Measurements from ENCODE around the gene KCNG2. TPM values are rescaled to one million over a fixed set of nuclear protein-coding genes. Genes with fewer than 3 reads are reported as not detected.

The KCNG2 gene
- total and polyA plus RNA-seq, 2 of the 8 experiments (the other 6 are each of a cell fraction or from before 2014, with no cell fraction given), result 0.19 to 0.74 TPM

DNA sequence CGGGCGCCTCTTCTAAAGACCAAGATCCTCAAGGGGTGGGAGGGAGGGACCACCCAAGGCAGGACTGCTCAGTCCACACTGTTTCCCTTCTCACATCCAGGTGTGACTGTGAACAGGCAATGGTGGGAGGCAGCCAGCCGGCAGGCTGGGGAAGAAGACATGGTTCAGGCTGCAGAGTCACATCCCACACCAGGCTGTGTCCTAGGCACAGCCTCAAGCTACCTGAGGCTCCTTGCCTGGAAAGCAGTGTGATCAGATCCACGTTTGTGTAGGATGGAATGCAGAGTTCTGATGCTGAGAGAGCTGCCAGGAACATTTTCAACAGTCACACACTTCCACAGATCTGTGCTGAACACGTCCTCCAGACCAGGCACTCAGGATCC, 137.4 kb downstream of the KCNG2 start (continued):
- TF ChIP-seq, protein P1, sequence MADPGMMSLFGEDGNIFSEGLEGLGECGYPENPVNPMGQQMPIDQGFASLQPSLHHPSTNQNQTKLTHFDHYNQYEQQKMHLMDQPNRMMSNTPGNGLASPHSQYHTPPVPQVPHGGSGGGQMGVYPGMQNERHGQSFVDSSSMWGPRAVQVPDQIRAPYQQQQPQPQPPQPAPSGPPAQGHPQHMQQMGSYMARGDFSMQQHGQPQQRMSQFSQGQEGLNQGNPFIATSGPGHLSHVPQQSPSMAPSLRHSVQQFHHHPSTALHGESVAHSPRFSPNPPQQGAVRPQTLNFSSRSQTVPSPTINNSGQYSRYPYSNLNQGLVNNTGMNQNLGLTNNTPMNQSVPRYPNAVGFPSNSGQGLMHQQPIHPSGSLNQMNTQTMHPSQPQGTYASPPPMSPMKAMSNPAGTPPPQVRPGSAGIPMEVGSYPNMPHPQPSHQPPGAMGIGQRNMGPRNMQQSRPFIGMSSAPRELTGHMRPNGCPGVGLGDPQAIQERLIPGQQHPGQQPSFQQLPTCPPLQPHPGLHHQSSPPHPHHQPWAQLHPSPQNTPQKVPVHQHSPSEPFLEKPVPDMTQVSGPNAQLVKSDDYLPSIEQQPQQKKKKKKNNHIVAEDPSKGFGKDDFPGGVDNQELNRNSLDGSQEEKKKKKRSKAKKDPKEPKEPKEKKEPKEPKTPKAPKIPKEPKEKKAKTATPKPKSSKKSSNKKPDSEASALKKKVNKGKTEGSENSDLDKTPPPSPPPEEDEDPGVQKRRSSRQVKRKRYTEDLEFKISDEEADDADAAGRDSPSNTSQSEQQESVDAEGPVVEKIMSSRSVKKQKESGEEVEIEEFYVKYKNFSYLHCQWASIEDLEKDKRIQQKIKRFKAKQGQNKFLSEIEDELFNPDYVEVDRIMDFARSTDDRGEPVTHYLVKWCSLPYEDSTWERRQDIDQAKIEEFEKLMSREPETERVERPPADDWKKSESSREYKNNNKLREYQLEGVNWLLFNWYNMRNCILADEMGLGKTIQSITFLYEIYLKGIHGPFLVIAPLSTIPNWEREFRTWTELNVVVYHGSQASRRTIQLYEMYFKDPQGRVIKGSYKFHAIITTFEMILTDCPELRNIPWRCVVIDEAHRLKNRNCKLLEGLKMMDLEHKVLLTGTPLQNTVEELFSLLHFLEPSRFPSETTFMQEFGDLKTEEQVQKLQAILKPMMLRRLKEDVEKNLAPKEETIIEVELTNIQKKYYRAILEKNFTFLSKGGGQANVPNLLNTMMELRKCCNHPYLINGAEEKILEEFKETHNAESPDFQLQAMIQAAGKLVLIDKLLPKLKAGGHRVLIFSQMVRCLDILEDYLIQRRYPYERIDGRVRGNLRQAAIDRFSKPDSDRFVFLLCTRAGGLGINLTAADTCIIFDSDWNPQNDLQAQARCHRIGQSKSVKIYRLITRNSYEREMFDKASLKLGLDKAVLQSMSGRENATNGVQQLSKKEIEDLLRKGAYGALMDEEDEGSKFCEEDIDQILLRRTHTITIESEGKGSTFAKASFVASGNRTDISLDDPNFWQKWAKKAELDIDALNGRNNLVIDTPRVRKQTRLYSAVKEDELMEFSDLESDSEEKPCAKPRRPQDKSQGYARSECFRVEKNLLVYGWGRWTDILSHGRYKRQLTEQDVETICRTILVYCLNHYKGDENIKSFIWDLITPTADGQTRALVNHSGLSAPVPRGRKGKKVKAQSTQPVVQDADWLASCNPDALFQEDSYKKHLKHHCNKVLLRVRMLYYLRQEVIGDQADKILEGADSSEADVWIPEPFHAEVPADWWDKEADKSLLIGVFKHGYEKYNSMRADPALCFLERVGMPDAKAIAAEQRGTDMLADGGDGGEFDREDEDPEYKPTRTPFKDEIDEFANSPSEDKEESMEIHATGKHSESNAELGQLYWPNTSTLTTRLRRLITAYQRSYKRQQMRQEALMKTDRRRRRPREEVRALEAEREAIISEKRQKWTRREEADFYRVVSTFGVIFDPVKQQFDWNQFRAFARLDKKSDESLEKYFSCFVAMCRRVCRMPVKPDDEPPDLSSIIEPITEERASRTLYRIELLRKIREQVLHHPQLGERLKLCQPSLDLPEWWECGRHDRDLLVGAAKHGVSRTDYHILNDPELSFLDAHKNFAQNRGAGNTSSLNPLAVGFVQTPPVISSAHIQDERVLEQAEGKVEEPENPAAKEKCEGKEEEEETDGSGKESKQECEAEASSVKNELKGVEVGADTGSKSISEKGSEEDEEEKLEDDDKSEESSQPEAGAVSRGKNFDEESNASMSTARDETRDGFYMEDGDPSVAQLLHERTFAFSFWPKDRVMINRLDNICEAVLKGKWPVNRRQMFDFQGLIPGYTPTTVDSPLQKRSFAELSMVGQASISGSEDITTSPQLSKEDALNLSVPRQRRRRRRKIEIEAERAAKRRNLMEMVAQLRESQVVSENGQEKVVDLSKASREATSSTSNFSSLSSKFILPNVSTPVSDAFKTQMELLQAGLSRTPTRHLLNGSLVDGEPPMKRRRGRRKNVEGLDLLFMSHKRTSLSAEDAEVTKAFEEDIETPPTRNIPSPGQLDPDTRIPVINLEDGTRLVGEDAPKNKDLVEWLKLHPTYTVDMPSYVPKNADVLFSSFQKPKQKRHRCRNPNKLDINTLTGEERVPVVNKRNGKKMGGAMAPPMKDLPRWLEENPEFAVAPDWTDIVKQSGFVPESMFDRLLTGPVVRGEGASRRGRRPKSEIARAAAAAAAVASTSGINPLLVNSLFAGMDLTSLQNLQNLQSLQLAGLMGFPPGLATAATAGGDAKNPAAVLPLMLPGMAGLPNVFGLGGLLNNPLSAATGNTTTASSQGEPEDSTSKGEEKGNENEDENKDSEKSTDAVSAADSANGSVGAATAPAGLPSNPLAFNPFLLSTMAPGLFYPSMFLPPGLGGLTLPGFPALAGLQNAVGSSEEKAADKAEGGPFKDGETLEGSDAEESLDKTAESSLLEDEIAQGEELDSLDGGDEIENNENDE (IDR thresholded peaks at IDR 0.05; ENCODE audit: insufficient replicate concordance, low read length), result no peak
- TF ChIP-seq EZH2 (IDR thresholded peaks at IDR 0.05; ENCODE audit: low read depth, low read length, severe bottlenecking) (no peak), SIN3A (conservative IDR thresholded peaks at IDR 0.05 in 1 of 2, IDR thresholded peaks at IDR 0.05 in 1 of 2; ENCODE audit: low read depth in 1 of 2, low read length in 2 of 2) (no peak), EGR1 (IDR thresholded peaks at IDR 0.05; ENCODE audit: borderline replicate concordance, low read depth, low read length) (no peak), CEBPB (IDR thresholded peaks at IDR 0.05; ENCODE audit: low read depth, low read length) (no peak), TAF7 (optimal IDR thresholded peaks at IDR 0.05; ENCODE audit: borderline replicate concordance, low read depth, low read length) (no peak), ASH2L (IDR thresholded peaks at IDR 0.05; ENCODE audit: low read length) (no peak), POLR2A (IDR thresholded peaks at IDR 0.05; ENCODE audit: control extremely low read depth in 1 of 2, low read depth in 2 of 2, low read length in 2 of 2) (no peak), KDM5A (IDR thresholded peaks at IDR 0.05; ENCODE audit: low read length) (no peak), HDAC6 (IDR thresholded peaks at IDR 0.05; ENCODE audit: low read depth, low read length) (no peak)
- TF ChIP-seq, protein P2, sequence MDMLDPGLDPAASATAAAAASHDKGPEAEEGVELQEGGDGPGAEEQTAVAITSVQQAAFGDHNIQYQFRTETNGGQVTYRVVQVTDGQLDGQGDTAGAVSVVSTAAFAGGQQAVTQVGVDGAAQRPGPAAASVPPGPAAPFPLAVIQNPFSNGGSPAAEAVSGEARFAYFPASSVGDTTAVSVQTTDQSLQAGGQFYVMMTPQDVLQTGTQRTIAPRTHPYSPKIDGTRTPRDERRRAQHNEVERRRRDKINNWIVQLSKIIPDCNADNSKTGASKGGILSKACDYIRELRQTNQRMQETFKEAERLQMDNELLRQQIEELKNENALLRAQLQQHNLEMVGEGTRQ (IDR thresholded peaks at IDR 0.05; ENCODE audit: low read length), result no peak

All from H1 (cell line).